CD14-positive monocyte (primary cell): ENCODE results near the gene RRAGA. TPM values are rescaled to one million over a fixed set of nuclear protein-coding genes. Genes with fewer than 3 reads are reported as not detected.

Experiments used
- polyA plus RNA-seq, 3 donors: library from polyadenylated mRNA; depleted of rRNA in 1 of 3; unstranded in 2 of 3; stranded (reverse) in 1 of 3; fragments of 300-500 nt in 2 of 3; fragments of >200 nt in 1 of 3; fragmentation: Illumina TruSeq in 2 of 3; gene quantifications; 1 replicate in 2 of 3; 2 replicates in 1 of 3; pipeline ENCODE4 v1.2.3, GENCODE V29; 2012 to 2021
- small RNA-seq: library from RNA; depleted of rRNA; stranded (forward); fragments of <200 nt; gene quantifications from one replicate; pipeline ENCODE3, GENCODE V24; 2012; ENCODE audit warnings: low read depth; ENCODE audit not compliant: insufficient read length

The RRAGA gene
- polyA plus RNA-seq, 3 donors = 21.5 to 115 (median 93.9) TPM

Small RNA genes lying within 50 kb of the gene (small RNA-seq; reads per million reads assigned to genes)
- not detected for gene RF00019
- not detected for gene RNU6-264P
- gene SCARNA8 = 216 reads per million, percentile 97 among the genes with 10 or more reads in this experiment

Other genes with a start within 250 kb of the RRAGA start
- not detected for gene SAXO1, start 16.2 kb upstream of the RRAGA start, polyA plus RNA-seq
- gene HAUS6, start 53.5 kb downstream of the RRAGA start, polyA plus RNA-seq = 1 to 10 TPM; 1.3 to 4.1 (median 2.3) TPM
- gene PLIN2, start 78.1 kb downstream of the RRAGA start, polyA plus RNA-seq = 100 to 1,000 TPM in 1 of 3 donors, 10 to 100 TPM in 2; 72.1 to 490 (median 72.5) TPM
- 10 to 100 TPM in 2 of 3 donors, 1 to 10 TPM in 1; 8.1 to 15.4 (median 12.7) TPM for gene DENND4C, start 181.3 kb downstream of the RRAGA start, polyA plus RNA-seq